ENCODE data around the gene PUS1. TPM values are rescaled to one million over a fixed set of nuclear protein-coding genes. Genes with fewer than 3 reads are reported as not detected.
A peak's percentile ranks its signal among the peaks of the same experiment; 100 is the strongest.

PUS1 gene
- total and polyA plus RNA-seq, 12 donors, result 5.1 to 17.4 (median 7.8) TPM

GRCh38 chr12:131913666-131914065 lies 15.4 kb upstream of the PUS1 start:
- intact Hi-C loops (cut with DNase I), result no loop called here
- no peak overlapping the region for H3K4me3 ChIP-seq
- peaks cover 11 to 23% (median 18%) of the 10 kb centered on the region in 9 donors for H3K4me1 ChIP-seq
- ATAC-seq (no peak), DNase-seq (no peak)
- no peak for TF ChIP-seq CTCF (IDR thresholded peaks at IDR 0.05)
- peaks cover 10 to 95% (median 60%) of the 10 kb centered on the region in 9 donors for H3K36me3 ChIP-seq
- H3K9me3 ChIP-seq, result no peaks in the 10 kb centered on the region
- peak overlapping the region in 1 of 10 donors; percentile 3 for H3K27ac ChIP-seq
- WGBS, 2 donors, result 89 to 91% methylated on average over 8 of the region's 8 CpGs
- no peaks in the 10 kb centered on the region for H3K27me3 ChIP-seq

GRCh38 chr12:131914179-131914702 lies 14.8 kb upstream of the PUS1 start:
- WGBS, 2 donors, result 96% methylated on average over 14 of the region's 14 CpGs
- H3K27ac ChIP-seq, result peak overlapping the region in 1 of 10 donors; percentile 3
- no peaks in the 10 kb centered on the region for H3K27me3 ChIP-seq
- ATAC-seq (no peak), DNase-seq (no peak)
- H3K4me1 ChIP-seq, result peaks cover 11 to 23% (median 18%) of the 10 kb centered on the region in 9 donors
- peaks cover 10 to 93% (median 54%) of the 10 kb centered on the region in 9 donors for H3K36me3 ChIP-seq
- no peaks in the 10 kb centered on the region for H3K9me3 ChIP-seq
- no peak overlapping the region for H3K4me3 ChIP-seq
- intact Hi-C loops (cut with DNase I), result no loop called here
- TF ChIP-seq CTCF (IDR thresholded peaks at IDR 0.05), result no peak

GRCh38 chr12:131915000-131915689 lies 13.9 kb upstream of the PUS1 start:
- no peaks in the 10 kb centered on the region for H3K9me3 ChIP-seq
- H3K4me1 ChIP-seq, result peaks cover 11 to 23% (median 18%) of the 10 kb centered on the region in 9 donors
- DNase-seq (no peak), ATAC-seq (no peak)
- WGBS, 2 donors, result 93 to 98% methylated on average over 20 of the region's 20 CpGs
- H3K4me3 ChIP-seq, result no peak overlapping the region
- peaks cover 10 to 93% (median 51%) of the 10 kb centered on the region in 9 donors for H3K36me3 ChIP-seq
- H3K27me3 ChIP-seq, result no peaks in the 10 kb centered on the region
- no peak overlapping the region for H3K27ac ChIP-seq
- intact Hi-C loops (cut with DNase I), result no loop called here
- no peak for TF ChIP-seq CTCF (IDR thresholded peaks at IDR 0.05)

GRCh38 chr12:131915823-131916222 lies 13.3 kb upstream of the PUS1 start:
- WGBS, 2 donors, result 94 to 96% methylated on average over 21 of the region's 21 CpGs
- Histone ChIP-seq H3K27ac (no peak overlapping the region), H3K36me3 (peaks cover 10 to 93% (median 51%) of the 10 kb centered on the region in 9 donors), H3K9me3 (no peaks in the 10 kb centered on the region), H3K4me1 (peaks cover 11 to 29% (median 17%) of the 10 kb centered on the region in 9 donors), H3K4me3 (no peak overlapping the region), H3K27me3 (no peaks in the 10 kb centered on the region)
- ATAC-seq (no peak), DNase-seq (no peak)
- intact Hi-C loops (cut with DNase I), result no loop called here
- TF ChIP-seq CTCF (IDR thresholded peaks at IDR 0.05), result no peak

Measured in heart right ventricle (tissue), 16 donors.